GM12878 (cell line): ENCODE results near the gene TGDS. TPM values are rescaled to one million over a fixed set of nuclear protein-coding genes. Genes with fewer than 3 reads are reported as not detected.

Source experiments
- ATAC-seq: fragments of 200-7000 bp; cut with Tn5 transposase; 3 replicates; pipeline ENCODE4 v1.9.1; 2020; ENCODE audit warnings: mild to moderate bottlenecking, moderate library complexity
- BruUV-seq: library from RNA; stranded (reverse); fragments of 400-500 nt; replicated peaks from 2 replicates; lab custom pipeline; 2021; lab: Mats Ljungman, UMichigan
- CTCF ChIA-PET: fragments of 300-600 bp; sonication (Branson Sonifier 250); formaldehyde crosslinking; extraction: SDS; loops from one replicate; lab custom pipeline; 2021; ENCODE audit warnings: inconsistent platforms; lab: Yijun Ruan, JAX
- POLR2A ChIA-PET: fragments of 350-600 bp; formaldehyde crosslinking; extraction: SDS; loops from one replicate; lab custom pipeline; 2021; ENCODE audit warnings: inconsistent platforms; lab: Charles Lee
- RAD21 ChIA-PET: fragments of 300-600 bp; sonication (Branson Sonifier 250); formaldehyde crosslinking; loops from one replicate; lab custom pipeline; 2023; ENCODE audit warnings: antibody characterized with exemption; ENCODE audit not compliant: unreplicated experiment; lab: Charles Lee
- SMC1A ChIA-PET: fragments of 300-600 bp; sonication (Branson Sonifier 250); formaldehyde crosslinking; loops from one replicate; lab custom pipeline; 2023; ENCODE audit not compliant: unreplicated experiment, uncharacterized antibody; lab: Charles Lee
- DNase-seq: peaks from one replicate; pipeline ENCODE4 v3.0.0-alpha.2; 2011; ENCODE audit warnings: low read depth, low spot score
- FAIRE-seq: peaks from 3 replicates; lab custom pipeline; 2011; peaks lifted over from hg19 to GRCh38; lab: Jason Lieb, UNC
- H2AFZ ChIP-seq: 2 replicates; pipeline ENCODE4 v1.6.0; 2011; ENCODE audit warnings: low read depth, low read length, control low read depth; ENCODE audit not compliant: control insufficient read depth
- H3K27ac ChIP-seq: 2 replicates; pipeline ENCODE4 v1.5.1; 2011; ENCODE audit warnings: control low read depth; ENCODE audit not compliant: control insufficient read depth, insufficient read depth
- H3K27me3 ChIP-seq, 2 experiments: replicated peaks in 1 of 2; 2 replicates each; pipeline versions ENCODE4 v1.6.0 to v1.6.1; 2011; ENCODE audit warnings: low read length in 1 of 2; ENCODE audit not compliant: control insufficient read depth in 2 of 2, insufficient read depth in 2 of 2
- H3K36me3 ChIP-seq, 2 experiments: 2 replicates each; pipeline ENCODE4 v1.5.1; 2011; ENCODE audit warnings: low read length in 1 of 2; ENCODE audit not compliant: control insufficient read depth in 2 of 2, insufficient read depth in 2 of 2
- H3K4me1 ChIP-seq: 2 replicates; pipeline ENCODE4 v1.6.1; 2011; ENCODE audit warnings: mild to moderate bottlenecking, low read length, moderate library complexity, mixed read lengths; ENCODE audit not compliant: control insufficient read depth, insufficient read depth
- H3K4me2 ChIP-seq: 2 replicates; pipeline ENCODE4 v1.6.0; 2011; ENCODE audit warnings: control low read depth; ENCODE audit not compliant: control insufficient read depth, insufficient read depth
- H3K4me3 ChIP-seq: fragments of 200-600 bp; sonication (generic); 2 replicates; pipeline ENCODE4 v1.5.1; 2016
- H3K79me2 ChIP-seq: 2 replicates; pipeline ENCODE4 v1.6.0; 2011; ENCODE audit warnings: low read length; ENCODE audit not compliant: control insufficient read depth, insufficient read depth
- H3K9ac ChIP-seq: 2 replicates; pipeline ENCODE4 v1.8.0; 2011; ENCODE audit warnings: low read length, control low read depth, mixed read lengths; ENCODE audit not compliant: control insufficient read depth, insufficient read depth
- H3K9me3 ChIP-seq: replicated peaks from 3 replicates; pipeline ENCODE4 v1.5.1; 2011; ENCODE audit warnings: mild to moderate bottlenecking, low read length; ENCODE audit not compliant: control insufficient read depth, insufficient read depth
- H4K20me1 ChIP-seq: 2 replicates; pipeline ENCODE4 v1.6.0; 2011; ENCODE audit not compliant: control insufficient read depth, insufficient read depth
- CBX5 ChIP-seq: sonication (generic); IDR thresholded peaks from 2 replicates; pipeline ENCODE4 v1.6.1; 2016; ENCODE audit warnings: low read depth, moderate library complexity, mild to moderate bottlenecking, inconsistent platforms
- CTCF ChIP-seq, 3 experiments: IDR thresholded peaks in 2 of 3; conservative IDR thresholded peaks in 1 of 3; 2 replicates each; pipeline ENCODE4 v1.5.1; 2011; ENCODE audit warnings: low read depth in 3 of 3, low read length in 3 of 3, mild to moderate bottlenecking in 3 of 3, control low read depth in 2 of 3, moderate library complexity in 2 of 3, inconsistent platforms in 1 of 3, mixed read lengths in 1 of 3; ENCODE audit not compliant: control insufficient read depth in 2 of 3, insufficient read depth in 1 of 3; ENCODE audit errors: extremely low read depth in 1 of 3
- HDGF ChIP-seq: fragments of 450-650 bp; IDR thresholded peaks from 2 replicates; pipeline ENCODE4 v1.6.1; 2016; ENCODE audit warnings: antibody characterized with exemption
- JUNB ChIP-seq: IDR thresholded peaks from 2 replicates; pipeline ENCODE4 v1.6.1; 2016; ENCODE audit warnings: antibody characterized with exemption, mild to moderate bottlenecking
- RAD51 ChIP-seq: fragments of 450-650 bp; IDR thresholded peaks from 2 replicates; pipeline ENCODE4 v1.6.1; 2016; ENCODE audit warnings: moderate library complexity, mild to moderate bottlenecking, inconsistent platforms
- RELB ChIP-seq: fragments of 450-650 bp; IDR thresholded peaks from 2 replicates; pipeline ENCODE4 v1.6.1; 2017; ENCODE audit warnings: low read depth, mild to moderate bottlenecking, moderate library complexity
- RFX5 ChIP-seq: IDR thresholded peaks from 2 replicates; pipeline ENCODE4 v1.6.1; 2011; ENCODE audit warnings: low read depth, low read length, improper control_type of control experiment
- SMAD1 ChIP-seq: fragments of 450-650 bp; IDR thresholded peaks from 2 replicates; pipeline ENCODE4 v1.6.1; 2018; ENCODE audit warnings: mild to moderate bottlenecking, low read depth; ENCODE audit not compliant: partially characterized antibody
- ZBED1 ChIP-seq: IDR thresholded peaks from 2 replicates; pipeline ENCODE4 v1.6.1; 2016; ENCODE audit warnings: borderline replicate concordance
- WGBS: methylation state at CpG from one replicate; pipeline ENCODE4 v1.1.6; 2016; ENCODE audit warnings: low lambda C conversion rate; ENCODE audit not compliant: insufficient replicate concordance, insufficient coverage; ENCODE audit errors: missing lambda C conversion rate; 5-methylcytosine and 5-hydroxymethylcytosine counted together
- in situ Hi-C: fragments of 300-500 bp; cut with MboI; formaldehyde crosslinking; loops from 9 replicates; pipeline ENCODE4 v1.14.3; 2018; ENCODE audit warnings: mixed read lengths
- intact Hi-C: fragments of 100-400 bp; cut with micrococcal nuclease; formaldehyde crosslinking; loops from one replicate; pipeline ENCODE4 v1.14.2; 2022; ENCODE audit not compliant: unreplicated experiment
- polyA plus RNA-seq, 11 experiments: library from polyadenylated mRNA; depleted of rRNA in 4 of 11; unstranded in 6 of 11; stranded (reverse) in 5 of 11; fragments of >200 nt; fragmentation: Nextera tagmentation in 4 of 11; fragmentation: Illumina TruSeq in 1 of 11; extraction: Ambion mirVana in 4 of 11; extraction: Trizol in 1 of 11; gene quantifications; 1 replicate in 1 of 11; 2 replicates in 10 of 11; pipeline versions ENCODE4 v1.2.1 to v1.2.3, GENCODE V29; 2011 to 2016; ENCODE audit warnings: inconsistent platforms in 2 of 11, missing spikeins in 2 of 11, low read depth in 1 of 11
- total RNA-seq, 4 experiments: library from RNA; depleted of rRNA in 3 of 4; stranded (reverse); fragments of >200 nt in 3 of 4; fragmentation: Illumina TruSeq in 1 of 4; extraction: Trizol in 1 of 4; gene quantifications; 2 replicates each; pipeline versions ENCODE4 v1.2.1 to v1.2.3, GENCODE V29; 2013 to 2021

TGDS gene
- total and polyA plus RNA-seq, 10 of the 15 experiments (the other 5 are each of a cell fraction or from before 2014, with no cell fraction given) = 13.1 to 44.3 (median 23.8) TPM

- TF ChIP-seq CTCF (IDR thresholded peaks at IDR 0.05 in 2 of 3, conservative IDR thresholded peaks at IDR 0.05 in 1 of 3; ENCODE audit: control insufficient read depth in 2 of 3, extremely low read depth in 1 of 3, insufficient read depth in 1 of 3, low read depth in 3 of 3, low read length in 3 of 3) = no peak
- no peak for TF ChIP-seq JUNB
- no peak for TF ChIP-seq HDGF
- TF ChIP-seq SMAD1 = no peak
- TF ChIP-seq CBX5 = no peak
- no peak for TF ChIP-seq RFX5
- TF ChIP-seq RELB = no peak
- TF ChIP-seq ZBED1 = no peak
Observed at GRCh38 chr13:94583926-94584325, 12.0 kb downstream of the TGDS start (continued).

- no peaks in the 10 kb centered on the region for H3K9me3 ChIP-seq
- H2AFZ ChIP-seq = no peak overlapping the region
- H3K79me2 ChIP-seq = no peaks in the 10 kb centered on the region
- no peak overlapping the region for H3K27ac ChIP-seq
- WGBS = 83% methylated on average over 1 of the region's 1 CpG
- FAIRE-seq (no peak), ATAC-seq (no peak), DNase-seq (no peak)
- H3K9ac ChIP-seq = no peak overlapping the region
- SMC1A ChIA-PET = interaction anchor here (1.2 kb wide), 2 partner anchors 13 to 39 kb away, joined by 3 to 4 read pairs; no protein-coding TSS in a partner anchor
- H3K36me3 ChIP-seq = peaks cover 6 to 34% of the 10 kb centered on the region in 2 experiments
- in situ Hi-C loops = no loop called here
- POLR2A ChIA-PET = interaction anchor here (0.9 kb wide), 1 partner anchor 24 kb away, joined by 3 read pairs; no protein-coding TSS in a partner anchor
- RAD21 ChIA-PET = interaction anchor here (0.9 kb wide), 1 partner anchor 36 kb away, joined by 3 read pairs; no protein-coding TSS in a partner anchor
- no TSS peak for BruUV-seq
- H4K20me1 ChIP-seq = no peaks in the 10 kb centered on the region
- no peaks in the 10 kb centered on the region for H3K27me3 ChIP-seq
- intact Hi-C loops = no loop called here
- no peaks in the 10 kb centered on the region for H3K4me1 ChIP-seq
- CTCF ChIA-PET = interaction anchor here (0.8 to 1.4 kb wide), 2 partner anchors 38 to 40 kb away, joined by 3 to 5 read pairs; no protein-coding TSS in a partner anchor
- no peak overlapping the region for H3K4me2 ChIP-seq
- H3K4me3 ChIP-seq = no peak overlapping the region
- no peak for TF ChIP-seq RAD51
- TF ChIP-seq, all 136 proteins: peak for 0
Observed at GRCh38 chr13:94579063-94579462, 16.9 kb downstream of the TGDS start.
